Measurements from ENCODE around the gene EEF2K.

Gene EEF2K

DNA sequence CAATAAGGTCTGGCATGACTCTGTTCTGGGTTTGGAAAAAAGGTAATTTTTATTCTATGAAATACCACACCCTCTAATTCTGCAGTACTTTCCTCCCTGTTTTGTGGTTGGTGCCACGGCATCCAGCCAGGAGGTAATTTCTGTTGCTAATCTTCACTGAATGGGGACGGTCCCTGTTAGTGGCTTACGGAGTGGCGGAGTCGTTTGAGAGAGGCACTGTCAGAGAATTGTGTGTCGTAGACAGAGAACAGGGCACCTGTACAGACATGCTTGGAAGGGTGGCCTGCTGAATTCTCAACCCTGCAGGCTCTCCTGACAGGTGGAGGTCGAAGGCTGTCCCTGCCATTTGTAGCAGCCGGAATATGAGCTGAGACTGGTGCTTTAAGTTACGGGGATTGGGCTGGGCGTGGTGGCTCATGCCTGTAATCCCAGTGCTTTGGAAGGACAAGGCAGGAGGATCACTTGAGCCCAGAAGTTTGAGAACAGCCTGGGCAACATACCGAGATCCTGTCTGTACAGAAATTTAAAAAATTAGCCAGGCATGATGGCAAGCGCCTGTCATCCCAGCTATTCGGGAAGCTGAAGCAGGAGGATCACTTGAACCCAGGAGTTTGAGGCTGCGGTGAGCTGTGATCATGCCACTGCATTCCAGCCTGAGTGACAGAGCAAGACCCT, 33.2 kb downstream of the EEF2K start:
- DNase-seq (ENCODE audit: low read depth in 2 of 3, low spot score in 1 of 3): no peak

DNA sequence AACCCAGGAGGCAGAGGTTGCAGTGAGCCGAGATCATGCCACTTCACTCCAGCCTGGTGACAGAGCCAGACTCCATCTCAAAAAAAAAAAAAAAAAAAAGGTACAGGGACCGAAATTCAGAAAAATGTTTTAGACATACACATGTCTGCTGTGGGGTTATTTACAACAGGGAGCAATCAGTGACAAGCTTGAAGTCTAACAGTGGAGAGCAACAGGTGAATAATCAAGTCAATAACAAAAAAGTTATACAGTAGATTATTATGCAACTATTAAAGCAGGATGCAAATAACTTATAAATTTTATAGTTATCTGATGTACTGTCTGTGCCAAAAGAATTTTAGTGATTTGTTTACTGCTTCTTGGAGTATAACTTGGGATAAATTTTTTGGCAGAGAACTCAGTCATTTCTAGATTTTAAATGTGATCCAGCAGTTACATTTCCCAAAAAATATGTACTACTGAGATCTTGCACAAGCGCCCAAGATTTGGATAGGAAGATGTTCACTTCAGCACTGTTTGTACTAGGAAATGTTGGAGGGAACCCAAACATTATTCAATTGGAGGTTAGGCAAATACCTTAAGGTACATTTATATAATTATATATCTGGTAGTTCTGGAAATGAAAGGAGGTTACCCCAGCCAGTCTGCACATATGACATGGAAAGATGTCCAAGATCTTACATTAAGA, 34.1 kb downstream of the EEF2K start:
- no peak for DNase-seq (ENCODE audit: low read depth in 2 of 3, low spot score in 1 of 3)

- DNase-seq (ENCODE audit: low read depth in 2 of 3, low spot score in 1 of 3): no peak
Observed at GRCh38 chr16:22250522-22250921, 44.4 kb downstream of the EEF2K start.

DNA sequence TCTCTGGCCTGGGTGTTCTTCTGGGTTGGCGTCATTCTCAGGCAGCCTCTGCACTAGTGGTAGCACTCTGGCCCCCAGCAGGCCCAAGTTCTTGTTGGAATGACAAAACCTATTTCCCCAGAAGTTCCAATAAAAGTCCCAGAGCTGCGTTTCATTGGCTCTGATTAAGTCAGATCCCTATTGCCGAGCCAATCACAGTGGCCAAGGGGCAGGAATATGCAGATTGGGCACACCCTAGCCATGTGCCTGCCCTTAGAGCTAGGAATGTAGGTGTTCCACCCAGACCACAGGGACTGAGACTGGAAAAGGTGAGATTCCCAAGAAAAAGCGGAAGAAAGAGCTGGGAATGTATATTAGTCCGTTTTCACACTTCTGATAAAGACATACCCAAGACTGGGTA, 46.2 kb downstream of the EEF2K start:
- DNase-seq (ENCODE audit: low read depth in 2 of 3, low spot score in 1 of 3): no peak

DNA sequence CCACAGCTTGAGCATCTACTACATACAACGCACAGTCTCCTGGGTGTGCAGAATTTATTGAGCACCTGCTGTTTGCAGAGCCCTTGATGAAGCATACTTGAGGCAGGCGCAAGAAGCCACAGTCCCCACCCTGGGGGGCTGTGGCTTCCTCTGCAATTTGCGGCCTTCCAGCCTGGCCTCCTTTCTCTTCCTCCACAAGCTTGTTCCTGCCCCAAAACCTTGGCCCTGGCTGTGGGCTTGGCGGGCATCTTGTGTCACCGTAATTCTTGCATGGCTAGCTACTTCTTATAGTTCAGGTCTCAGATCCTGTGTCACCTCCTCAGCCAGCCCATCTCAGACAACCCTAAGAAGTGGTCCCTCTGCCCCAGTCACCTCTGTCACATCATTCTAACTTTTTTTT, 47.2 kb downstream of the EEF2K start:
- no peak for DNase-seq (ENCODE audit: low read depth in 2 of 3, low spot score in 1 of 3)

- no peak for DNase-seq (ENCODE audit: low read depth in 2 of 3, low spot score in 1 of 3)
Observed at GRCh38 chr16:22255335-22255734, 49.3 kb downstream of the EEF2K start.

DNA sequence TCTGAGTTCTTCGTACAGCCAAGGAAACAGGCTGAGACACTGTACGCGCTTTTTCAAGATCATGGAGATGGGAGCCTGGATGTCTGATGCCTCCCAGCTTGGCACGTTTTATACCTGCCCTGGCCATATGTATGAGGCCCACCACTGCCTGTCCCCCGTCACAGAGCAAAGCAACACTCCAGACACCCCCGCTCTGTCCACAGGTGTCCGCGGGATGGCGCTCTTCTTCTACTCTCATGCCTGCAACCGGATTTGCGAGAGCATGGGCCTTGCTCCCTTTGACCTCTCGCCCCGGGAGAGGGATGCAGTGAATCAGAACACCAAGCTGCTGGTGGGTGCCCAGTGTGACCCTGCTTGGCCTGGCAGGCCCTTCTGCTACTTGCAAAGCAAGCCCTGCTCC, 51.4 kb downstream of the EEF2K start:
- DNase-seq (ENCODE audit: low read depth in 2 of 3, low spot score in 1 of 3): no peak

DNA sequence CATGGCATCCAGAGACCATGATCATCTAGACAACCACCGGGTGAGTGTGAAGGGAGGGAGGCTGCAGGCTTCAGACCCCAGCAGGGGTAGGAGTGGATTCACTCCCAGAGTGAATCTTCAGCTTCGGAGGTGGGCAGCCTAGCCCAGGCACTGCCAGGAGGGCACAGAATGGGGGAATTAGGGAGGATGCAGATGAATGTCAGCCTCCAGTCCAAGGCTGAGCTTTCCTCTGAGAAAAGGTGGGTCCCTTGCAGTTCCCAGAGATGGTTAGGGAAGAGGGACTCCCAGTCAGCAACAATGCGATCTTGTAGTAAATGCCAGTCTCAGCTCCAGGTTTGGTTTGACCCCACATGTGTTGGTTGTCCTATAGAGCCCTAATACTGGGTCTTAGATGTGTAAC, 54.4 kb downstream of the EEF2K start:
- DNase-seq (ENCODE audit: low read depth in 2 of 3, low spot score in 1 of 3): no peak

DNA sequence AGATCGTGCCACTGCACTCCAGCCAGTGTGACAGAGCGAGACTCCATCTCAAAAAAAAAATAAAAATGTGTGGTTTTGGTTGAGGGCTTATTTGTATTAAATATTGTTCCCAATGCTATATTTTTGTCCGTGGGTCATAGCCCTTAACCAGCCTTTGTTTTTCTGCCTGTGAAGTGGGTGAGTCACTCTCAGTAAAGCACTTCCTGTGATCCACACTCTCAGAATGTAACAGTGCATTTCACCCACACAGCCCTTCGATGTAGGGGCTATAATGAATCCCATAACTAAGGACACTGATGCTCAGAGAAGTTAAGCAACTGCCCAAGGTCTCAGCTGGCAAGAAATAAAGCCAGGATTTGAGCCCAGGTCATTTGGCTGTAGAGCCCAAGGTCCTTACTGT, 56.4 kb downstream of the EEF2K start:
- no peak for DNase-seq (ENCODE audit: low read depth in 2 of 3, low spot score in 1 of 3)

GRCh38 chr16:22264786-22265185, 58.7 kb downstream of the EEF2K start:
- DNase-seq (ENCODE audit: low read depth in 2 of 3, low spot score in 1 of 3): no peak

- no peak for DNase-seq (ENCODE audit: low read depth in 2 of 3, low spot score in 1 of 3)
Observed at GRCh38 chr16:22265351-22265750, 59.3 kb downstream of the EEF2K start.

GRCh38 chr16:22266546-22266945, 60.5 kb downstream of the EEF2K start:
- no peak for DNase-seq (ENCODE audit: low read depth in 2 of 3, low spot score in 1 of 3)

- no peak for DNase-seq (ENCODE audit: low read depth in 2 of 3, low spot score in 1 of 3)
Observed at GRCh38 chr16:22267764-22268163, 61.7 kb downstream of the EEF2K start.

GRCh38 chr16:22270525-22270924, 64.4 kb downstream of the EEF2K start:
- DNase-seq (ENCODE audit: low read depth in 2 of 3, low spot score in 1 of 3): peak in 1 of 3 donors; percentile 4

- no peak for DNase-seq (ENCODE audit: low read depth in 2 of 3, low spot score in 1 of 3)
Observed at GRCh38 chr16:22272870-22273650, 67.0 kb downstream of the EEF2K start.

GRCh38 chr16:22274916-22275315, 68.8 kb downstream of the EEF2K start:
- no peak for DNase-seq (ENCODE audit: low read depth in 2 of 3, low spot score in 1 of 3)

DNA sequence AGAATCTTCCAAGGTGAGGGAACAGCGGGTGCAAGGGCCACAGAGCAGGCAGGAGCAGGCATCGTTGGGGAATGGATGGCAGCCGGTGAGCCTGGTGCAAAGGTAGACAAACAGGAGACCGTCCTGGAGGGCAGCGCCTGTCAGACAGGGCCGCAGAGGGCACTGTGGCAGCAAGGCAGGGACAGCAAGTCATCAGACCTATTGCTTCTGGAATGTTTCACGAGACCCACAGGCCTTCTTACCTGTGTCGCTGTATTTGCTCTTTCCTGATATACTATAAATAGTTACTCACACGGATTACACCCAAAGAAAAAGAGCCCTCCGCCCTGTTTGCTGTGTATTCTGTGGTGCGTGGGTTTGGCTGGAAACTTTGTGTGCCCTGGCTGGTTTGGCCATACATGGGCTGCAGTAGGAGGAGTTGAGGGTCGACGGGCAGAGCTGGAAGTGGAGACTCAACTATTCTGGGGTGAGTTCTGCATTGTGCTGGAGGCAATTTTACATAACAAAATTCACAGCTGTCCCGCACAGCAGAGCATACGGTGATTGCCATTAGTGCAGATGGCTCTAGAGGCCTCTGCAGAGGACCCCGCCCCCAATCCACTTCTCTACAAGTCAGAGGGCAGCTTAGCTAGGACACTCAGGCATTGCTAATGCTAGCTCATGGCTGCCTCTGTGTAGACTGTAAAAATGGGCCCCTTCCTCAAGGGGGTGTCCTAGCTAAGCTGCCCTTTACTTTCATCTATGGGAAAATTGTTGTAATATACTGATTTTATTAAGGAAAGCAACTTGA, 72.6 kb downstream of the EEF2K start:
- DNase-seq (ENCODE audit: low read depth in 2 of 3, low spot score in 1 of 3): no peak

- no peak for DNase-seq (ENCODE audit: low read depth in 2 of 3, low spot score in 1 of 3)
Observed at GRCh38 chr16:22282254-22282892, 76.3 kb downstream of the EEF2K start.

- no peak for DNase-seq (ENCODE audit: low read depth in 2 of 3, low spot score in 1 of 3)
Observed at GRCh38 chr16:22284637-22285036, 78.6 kb downstream of the EEF2K start.

- DNase-seq (ENCODE audit: low read depth in 2 of 3, low spot score in 1 of 3): no peak
Observed at GRCh38 chr16:22285080-22285479, 79.0 kb downstream of the EEF2K start.

- DNase-seq (ENCODE audit: low read depth in 2 of 3, low spot score in 1 of 3): no peak
Observed at GRCh38 chr16:22291020-22291419, 84.9 kb downstream of the EEF2K start.

All from stimulated activated CD4-positive, alpha-beta T cell treated with anti-CD3 and anti-CD28 coated beads, Interleukin-12 subunit alpha, Interleukin-12 subunit beta, amount 100 ng/mL, for 48 hours (primary cell).